Stimulated activated naive CD4-positive, alpha-beta T cell (primary cell): ENCODE measurements around the gene CARD14.
"Not testable (repeated sequence)": the region's sequence is repeated elsewhere in the genome, so short reads cannot be mapped to it uniquely, and the experiment has no call there.

Experiments used
- DNase-seq, 6 experiments: peaks; one replicate each; lab custom pipeline; 2025; lab: John Stamatoyannopoulos, UW

The CARD14 gene

GRCh38 chr17:80227156-80227555 lies 57.3 kb downstream of the CARD14 start:
- DNase-seq, result no peak

GRCh38 chr17:80227666-80228065 lies 57.8 kb downstream of the CARD14 start:
- no peak for DNase-seq

GRCh38 chr17:80228477-80228876 lies 58.6 kb downstream of the CARD14 start:
- DNase-seq, result no peak

- no peak for DNase-seq
Observed at GRCh38 chr17:80229011-80229410, 59.2 kb downstream of the CARD14 start.

DNA sequence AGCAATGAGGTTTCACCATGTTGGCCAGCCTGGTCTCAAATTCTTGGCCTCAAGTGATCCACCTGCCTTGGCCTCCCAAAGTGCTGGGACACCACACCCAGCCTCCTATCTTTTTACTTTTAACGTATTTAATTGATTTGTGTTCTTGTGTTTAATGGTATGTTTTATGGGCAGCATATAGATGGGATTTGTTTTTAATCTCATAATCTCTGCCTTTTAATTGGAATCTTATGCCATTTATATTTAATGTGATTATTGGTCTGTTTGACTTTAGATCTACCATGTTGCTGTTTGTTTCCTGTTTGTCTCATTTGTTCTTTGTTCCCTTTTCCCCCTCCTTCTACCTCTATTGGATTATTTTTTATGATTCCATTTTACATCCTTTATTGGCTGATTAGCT lies 62.6 kb downstream of the CARD14 start:
- no peak for DNase-seq

GRCh38 chr17:80233202-80233601 lies 63.4 kb downstream of the CARD14 start:
- no peak for DNase-seq

DNA sequence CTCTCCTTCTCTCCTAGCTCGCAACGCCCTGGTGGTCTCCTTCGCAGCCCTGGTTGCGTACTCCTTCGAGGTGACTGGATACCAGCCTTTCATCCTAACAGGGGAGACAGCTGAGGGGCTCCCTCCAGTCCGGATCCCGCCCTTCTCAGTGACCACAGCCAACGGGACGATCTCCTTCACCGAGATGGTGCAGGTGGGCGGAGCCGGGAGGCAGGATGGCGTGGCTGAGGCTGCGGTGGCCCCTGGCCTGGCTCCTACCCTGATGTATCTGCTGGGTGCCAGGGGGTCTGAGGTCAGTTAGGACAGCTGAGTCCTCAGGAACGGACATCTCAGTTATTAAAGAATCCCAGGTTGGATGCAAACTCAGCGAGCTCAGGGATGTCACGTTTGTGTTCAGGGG lies 67.1 kb downstream of the CARD14 start:
- no peak for DNase-seq

DNA sequence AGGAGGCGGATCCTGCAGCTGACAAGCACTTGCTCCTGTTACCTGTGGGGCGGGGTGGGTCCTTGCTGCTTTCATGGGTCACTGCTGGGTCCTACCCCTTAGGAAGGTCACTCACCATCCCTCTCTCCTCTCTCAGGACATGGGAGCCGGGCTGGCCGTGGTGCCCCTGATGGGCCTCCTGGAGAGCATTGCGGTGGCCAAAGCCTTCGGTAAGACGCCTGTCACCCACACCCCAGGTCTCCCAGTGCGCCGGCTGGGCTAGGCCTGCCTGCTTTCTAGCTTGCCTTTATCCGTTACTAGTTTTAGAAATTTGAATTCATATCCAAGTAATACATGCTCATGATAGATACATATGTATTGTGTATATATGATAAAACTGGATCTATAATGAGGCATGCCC lies 67.6 kb downstream of the CARD14 start:
- DNase-seq, result no peak

GRCh38 chr17:80242505-80242904 lies 72.7 kb downstream of the CARD14 start:
- DNase-seq, result no peak

DNA sequence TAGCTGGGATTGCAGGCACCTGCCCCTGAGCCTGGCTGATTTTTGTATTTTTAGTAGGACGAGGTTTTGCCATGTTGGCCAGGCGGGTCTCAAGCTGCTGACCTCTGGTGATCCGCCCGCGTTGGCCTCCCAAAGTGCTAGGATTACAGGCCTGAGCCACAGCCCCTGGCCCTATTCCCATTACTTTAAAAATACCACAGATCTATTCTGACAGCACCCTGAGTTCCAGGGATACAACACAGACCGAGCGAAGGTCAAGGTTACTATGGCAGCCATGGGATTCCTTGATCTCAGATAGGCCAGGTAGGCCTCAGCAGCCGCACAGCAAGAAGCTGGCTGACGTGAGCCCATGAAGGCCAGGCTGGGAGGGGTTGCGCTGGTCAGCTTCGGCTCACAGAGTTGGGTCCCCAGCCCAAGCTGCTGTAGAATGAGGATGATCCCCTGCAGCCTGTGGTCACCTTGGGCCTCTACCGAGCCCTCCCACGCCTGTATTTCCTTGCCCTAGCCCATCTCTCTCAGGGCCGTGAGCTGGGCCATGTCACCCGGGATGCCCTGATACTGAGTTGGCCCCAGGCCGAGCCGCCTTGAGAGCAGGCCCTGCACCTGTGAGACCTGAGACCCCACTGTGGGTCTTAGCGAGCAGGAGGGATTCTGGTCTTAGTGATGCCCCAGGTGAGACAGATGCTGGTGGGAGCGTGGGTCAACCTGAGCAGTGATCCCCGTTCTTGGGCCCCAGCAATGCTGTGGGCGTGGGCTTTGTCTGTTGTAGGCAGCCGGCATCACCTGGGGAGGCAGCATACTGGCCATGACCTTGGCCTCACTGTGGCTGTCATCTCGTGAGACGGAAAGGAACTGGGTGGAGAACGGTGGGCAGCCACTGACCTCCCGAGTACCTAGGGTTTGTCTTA lies 74.0 kb downstream of the CARD14 start:
- no peak for DNase-seq

- not testable (repeated sequence) for DNase-seq
Observed at GRCh38 chr17:80244448-80244847, 74.6 kb downstream of the CARD14 start.

DNA sequence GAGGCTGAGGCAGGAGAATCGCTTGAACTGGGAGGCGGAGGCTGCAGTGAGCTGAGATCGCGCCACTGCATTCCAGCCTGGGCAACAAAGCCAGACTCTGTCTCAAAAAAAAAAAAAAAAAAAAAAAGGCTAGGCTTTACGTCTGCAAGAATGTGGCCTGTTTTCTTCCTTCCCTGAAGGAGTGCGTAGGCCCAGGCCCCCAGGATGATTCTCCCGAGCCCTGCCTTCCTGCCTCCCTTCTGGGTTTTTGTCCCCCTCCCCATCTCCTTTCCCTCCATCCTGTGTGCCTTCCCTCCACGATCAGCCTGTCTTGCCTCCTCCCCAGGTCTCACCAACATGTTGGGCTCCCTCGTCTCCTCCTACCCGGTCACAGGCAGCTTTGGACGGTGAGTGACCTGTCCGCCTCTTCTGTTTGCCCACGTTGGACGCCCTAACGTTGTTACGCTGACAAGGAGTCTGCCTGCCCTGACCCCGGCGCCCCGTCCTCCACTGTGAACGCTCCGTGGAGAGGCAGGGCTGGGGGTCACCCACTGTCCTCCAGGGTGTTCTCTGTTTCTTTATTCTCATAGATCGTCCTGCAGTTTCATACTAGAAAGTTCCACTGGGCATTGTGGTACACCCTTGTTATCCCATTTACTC lies 75.2 kb downstream of the CARD14 start:
- no peak for DNase-seq

DNA sequence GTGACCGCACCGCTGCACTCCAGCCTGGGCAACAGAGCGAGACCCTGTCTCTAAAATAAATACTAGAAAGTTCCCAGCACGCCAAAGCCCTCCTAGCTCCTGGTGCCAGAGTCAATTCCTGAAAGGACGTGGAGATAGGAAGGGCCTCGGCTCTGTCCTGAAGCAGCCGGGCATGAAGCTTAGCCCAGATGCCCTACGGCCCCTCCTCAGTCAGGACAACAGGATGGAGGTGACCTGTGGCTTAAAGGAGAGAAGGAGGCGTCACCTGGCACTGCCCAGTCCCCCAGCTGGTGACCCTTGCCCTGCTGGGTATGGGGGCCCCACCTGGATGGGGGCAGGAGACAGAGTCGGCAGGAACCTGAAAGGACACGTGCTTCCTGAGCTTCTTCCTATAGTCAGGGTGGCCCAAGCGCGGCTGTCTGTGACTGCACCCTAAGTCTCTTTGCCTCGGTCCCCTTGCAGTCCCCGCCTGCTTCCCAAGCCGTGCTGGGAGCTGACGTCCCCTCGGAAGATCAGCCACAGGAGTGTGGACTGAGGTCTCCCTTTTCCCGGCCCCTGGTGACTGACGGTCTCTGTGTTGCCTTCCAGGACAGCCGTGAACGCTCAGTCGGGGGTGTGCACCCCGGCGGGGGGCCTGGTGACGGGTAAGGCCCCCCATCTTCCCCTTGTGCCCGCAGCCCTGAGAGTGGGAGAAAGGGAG lies 75.9 kb downstream of the CARD14 start:
- DNase-seq, result no peak

- no peak for DNase-seq
Observed at GRCh38 chr17:80246266-80246681, 76.4 kb downstream of the CARD14 start.

GRCh38 chr17:80246726-80247125 lies 76.9 kb downstream of the CARD14 start:
- DNase-seq, result no peak

- DNase-seq, result no peak
Observed at GRCh38 chr17:80247561-80247960, 77.7 kb downstream of the CARD14 start.

- DNase-seq, result no peak
Observed at GRCh38 chr17:80248001-80248893, 78.4 kb downstream of the CARD14 start.

- DNase-seq, result no peak
Observed at GRCh38 chr17:80248894-80249710, 79.3 kb downstream of the CARD14 start.

DNA sequence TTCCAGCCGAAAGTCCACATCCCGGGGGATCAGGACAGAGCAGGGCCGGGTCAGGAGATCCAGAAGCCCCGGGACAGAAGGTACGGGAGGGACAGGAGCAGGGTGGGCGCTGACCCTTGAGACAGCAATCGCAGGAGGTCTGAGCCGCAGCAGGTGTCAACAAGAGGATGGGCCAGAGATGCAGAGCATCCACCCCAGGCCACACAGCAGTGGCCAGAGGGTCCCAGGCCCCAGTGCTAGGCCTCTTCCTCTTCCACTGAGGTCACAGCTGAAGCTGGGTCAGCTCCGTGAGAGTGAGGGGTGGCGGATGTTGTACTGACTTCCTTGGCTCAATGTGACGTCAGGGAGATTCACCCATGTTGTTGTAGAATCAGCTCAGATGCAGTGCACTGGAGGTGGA lies 82.1 kb downstream of the CARD14 start:
- no peak for DNase-seq

- peak; percentile 72 to 85 (median 78) for DNase-seq
Observed at GRCh38 chr17:80252871-80253270, 83.0 kb downstream of the CARD14 start.
